Muscle of arm (tissue), 14 donors: ENCODE data around the gene CYCS. TPM values are rescaled to one million over a fixed set of nuclear protein-coding genes. Genes with fewer than 3 reads are reported as not detected.
A peak's percentile ranks its signal among the peaks of the same experiment; 100 is the strongest.

Source experiments
- DNase-seq: peaks from one replicate; pipeline ENCODE4 v3.0.0-alpha.2; 2013
- long read RNA-seq, 11 donors: transcript quantifications; one replicate each; lab custom pipeline, GENCODE V29; 2026
- polyA plus RNA-seq, 12 donors: library from polyadenylated mRNA; unstranded; fragments of 120-200 nt; gene quantifications; one replicate each; pipeline ENCODE4 v1.2.1, GENCODE V29; 2013; ENCODE audit not compliant: insufficient read length in 12 of 12

The CYCS gene
- 100 to 1,000 TPM in 10 of 12 donors, 10 to 100 TPM in 1, not detected in 1; 75.3 to 175 (median 147) TPM for polyA plus RNA-seq
- long read RNA-seq, donor 1, full-length matches to known transcripts = 85 of 92 reads
- long read RNA-seq, donor 1, partial matches to known transcripts = 7 of 92 reads
- long read RNA-seq, donor 1, other reads (novel, unspliced or antisense) = 0 of 92 reads
- long read RNA-seq, donor 2, full-length matches to known transcripts = 127 of 137 reads
- long read RNA-seq, donor 2, partial matches to known transcripts = 10 of 137 reads
- long read RNA-seq, donor 2, other reads (novel, unspliced or antisense) = 0 of 137 reads
- long read RNA-seq, donor 3, full-length matches to known transcripts = 57 of 64 reads
- long read RNA-seq, donor 3, partial matches to known transcripts = 7 of 64 reads
- long read RNA-seq, donor 3, other reads (novel, unspliced or antisense) = 0 of 64 reads
- long read RNA-seq, donor 4, full-length matches to known transcripts = 36 of 36 reads
- long read RNA-seq, donor 4, partial matches to known transcripts = 0 of 36 reads
- long read RNA-seq, donor 4, other reads (novel, unspliced or antisense) = 0 of 36 reads
- long read RNA-seq, donor 5, full-length matches to known transcripts = 112 of 123 reads
- long read RNA-seq, donor 5, partial matches to known transcripts = 11 of 123 reads
- long read RNA-seq, donor 5, other reads (novel, unspliced or antisense) = 0 of 123 reads
- long read RNA-seq, donor 6, full-length matches to known transcripts = 65 of 65 reads
- long read RNA-seq, donor 6, partial matches to known transcripts = 0 of 65 reads
- long read RNA-seq, donor 6, other reads (novel, unspliced or antisense) = 0 of 65 reads
- long read RNA-seq, donor 7, full-length matches to known transcripts = 37 of 37 reads
- long read RNA-seq, donor 7, partial matches to known transcripts = 0 of 37 reads
- long read RNA-seq, donor 7, other reads (novel, unspliced or antisense) = 0 of 37 reads
- long read RNA-seq, donor 8, full-length matches to known transcripts = 120 of 128 reads
- long read RNA-seq, donor 8, partial matches to known transcripts = 8 of 128 reads
- long read RNA-seq, donor 8, other reads (novel, unspliced or antisense) = 0 of 128 reads
- long read RNA-seq, donor 9, full-length matches to known transcripts = 60 of 60 reads
- long read RNA-seq, donor 9, partial matches to known transcripts = 0 of 60 reads
- long read RNA-seq, donor 9, other reads (novel, unspliced or antisense) = 0 of 60 reads
- long read RNA-seq, donor 10, full-length matches to known transcripts = 104 of 110 reads
- long read RNA-seq, donor 10, partial matches to known transcripts = 6 of 110 reads
- long read RNA-seq, donor 10, other reads (novel, unspliced or antisense) = 0 of 110 reads
- long read RNA-seq, donor 11, full-length matches to known transcripts = 102 of 121 reads
- long read RNA-seq, donor 11, partial matches to known transcripts = 19 of 121 reads
- long read RNA-seq, donor 11, other reads (novel, unspliced or antisense) = 0 of 121 reads

DNA sequence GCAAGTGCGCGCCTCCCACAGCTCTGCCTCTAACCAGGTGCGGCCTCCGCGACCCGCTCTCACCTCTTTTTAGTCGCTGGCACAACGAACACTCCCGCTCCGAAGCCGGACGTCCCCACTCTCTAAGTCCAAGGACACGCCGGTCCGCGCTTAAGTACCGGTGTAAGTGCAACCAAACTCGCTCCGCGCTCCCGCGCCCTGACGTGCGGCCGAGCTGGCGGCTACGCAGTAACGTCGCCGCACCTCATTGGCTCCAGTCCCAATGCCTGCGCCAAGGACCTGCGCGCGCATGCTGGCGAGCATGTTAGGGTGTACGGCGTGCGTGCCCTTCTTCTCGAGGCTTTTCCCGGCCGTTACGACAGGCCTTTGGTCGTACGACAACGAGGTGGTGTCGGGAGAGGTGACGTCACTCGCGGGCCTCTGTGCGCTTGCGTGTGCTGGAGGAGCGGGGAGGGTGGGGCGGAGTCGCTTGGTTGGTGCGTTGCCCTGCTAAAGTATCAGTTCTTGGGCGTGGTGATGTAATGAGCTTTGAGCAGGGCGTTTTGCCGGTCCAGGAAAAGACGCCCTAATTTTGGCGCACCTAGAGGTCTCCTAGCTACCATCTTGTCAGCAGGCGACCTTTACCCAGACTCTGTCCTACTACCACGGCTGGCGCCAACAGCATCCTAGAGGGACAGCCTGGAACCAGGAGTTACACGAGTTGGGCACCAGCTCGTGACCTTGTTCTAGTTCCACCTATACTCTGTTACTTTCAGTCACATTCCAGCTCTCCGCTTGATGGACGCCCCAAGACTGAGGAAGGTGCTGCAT is at the start of gene CYCS:
Gene CYCS, minus strand, starts transcription at position 124 of the 810 bp plus-strand sequence. CDS start 1,141 bp downstream, outside the sequence.
- DNase-seq = peak; percentile 100

DNA sequence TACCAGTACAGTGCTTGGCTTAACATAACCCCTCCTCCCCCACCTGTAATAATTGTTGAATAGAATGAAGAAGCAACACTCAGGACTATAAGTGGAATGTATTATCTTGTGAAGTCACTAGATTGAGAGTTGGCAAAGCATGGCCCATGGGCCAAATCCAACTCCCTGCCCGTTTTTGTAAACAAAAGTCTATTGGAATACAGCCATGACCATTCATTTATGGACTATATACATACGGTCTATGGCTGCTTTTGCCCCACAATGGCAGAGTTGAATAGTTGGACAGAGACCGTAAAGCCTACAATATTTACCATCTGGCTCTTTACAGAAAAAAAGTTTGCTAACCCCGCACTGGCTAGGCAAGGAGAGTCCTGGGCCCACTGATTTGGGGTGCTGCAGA is 48.1 kb upstream of the CYCS start:
- no peak for DNase-seq

DNA sequence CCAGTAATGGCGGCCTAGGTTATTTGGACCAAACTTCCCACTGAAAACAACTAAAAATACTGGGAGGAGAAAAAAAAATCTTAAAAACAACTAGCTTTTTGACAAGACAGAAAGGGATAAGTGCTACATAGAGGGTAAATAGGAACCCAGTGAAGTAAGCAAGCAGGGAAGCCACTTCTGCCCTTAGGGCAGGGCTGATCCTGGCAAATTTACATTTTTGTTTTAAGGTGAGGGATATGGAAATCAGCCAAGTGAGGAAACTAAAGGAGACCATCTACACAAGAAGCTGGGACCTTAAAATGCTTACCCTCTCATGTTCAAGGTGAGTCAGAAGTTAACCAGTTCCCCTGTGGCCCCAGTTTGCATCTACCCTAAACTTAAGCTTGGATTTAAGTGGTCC is 46.5 kb upstream of the CYCS start:
- no peak for DNase-seq

DNA sequence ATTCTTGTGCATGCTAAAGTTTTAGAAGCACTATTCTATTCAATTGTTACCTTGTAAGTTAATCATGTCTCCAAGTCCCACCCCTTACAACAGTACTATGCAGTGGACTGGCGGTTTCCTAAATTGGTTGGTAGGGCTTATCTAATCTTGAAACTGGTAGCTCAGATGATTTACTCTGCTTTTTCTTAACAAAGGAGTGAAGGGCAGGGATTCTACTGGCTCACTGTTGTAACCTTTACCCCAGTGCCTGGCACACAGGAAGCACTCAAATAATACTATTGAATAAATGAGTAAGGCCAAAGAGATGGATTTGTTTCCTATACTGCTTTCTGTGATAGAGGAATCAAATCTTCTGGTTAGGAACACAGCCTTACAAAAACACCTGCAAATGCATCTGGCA is 46.0 kb upstream of the CYCS start:
- DNase-seq = no peak

DNA sequence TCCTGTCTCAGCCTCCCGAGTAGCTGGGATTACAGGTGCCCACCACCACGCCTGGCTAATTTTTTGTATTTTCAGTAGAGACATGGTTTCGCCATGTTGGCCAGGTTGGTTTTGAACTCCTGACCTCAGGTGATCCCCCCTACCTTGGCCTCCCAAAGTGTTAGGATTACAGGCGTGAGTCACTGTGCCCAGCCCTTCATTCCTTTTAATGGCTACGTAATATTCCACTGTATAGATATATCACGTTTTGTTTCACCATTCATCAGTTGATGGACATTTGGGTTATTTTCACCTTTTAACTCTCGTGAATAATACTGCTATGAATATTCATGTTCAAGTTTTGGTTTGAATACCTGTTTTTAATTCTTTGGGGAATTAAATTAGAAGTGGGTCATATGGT is 44.6 kb upstream of the CYCS start:
- no peak for DNase-seq

DNA sequence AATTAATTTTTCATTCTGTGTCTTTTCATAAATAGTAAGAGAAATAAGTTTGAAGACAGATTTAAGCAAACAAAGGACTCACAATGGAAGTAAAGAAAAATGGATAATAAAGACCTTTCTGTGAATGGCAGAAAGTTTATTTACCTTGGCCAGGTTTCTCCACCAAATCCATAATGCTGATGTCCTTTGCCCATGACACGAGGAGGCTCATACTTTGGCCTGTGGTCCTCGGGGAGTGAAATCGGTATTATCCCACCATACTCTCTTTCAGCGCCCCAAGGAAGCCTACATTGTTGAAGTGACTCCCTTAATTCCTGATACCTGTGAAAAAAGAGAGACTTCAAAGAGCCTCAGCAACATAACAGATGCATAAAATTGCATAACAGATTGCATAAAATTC is 43.1 kb upstream of the CYCS start:
- no peak for DNase-seq

DNA sequence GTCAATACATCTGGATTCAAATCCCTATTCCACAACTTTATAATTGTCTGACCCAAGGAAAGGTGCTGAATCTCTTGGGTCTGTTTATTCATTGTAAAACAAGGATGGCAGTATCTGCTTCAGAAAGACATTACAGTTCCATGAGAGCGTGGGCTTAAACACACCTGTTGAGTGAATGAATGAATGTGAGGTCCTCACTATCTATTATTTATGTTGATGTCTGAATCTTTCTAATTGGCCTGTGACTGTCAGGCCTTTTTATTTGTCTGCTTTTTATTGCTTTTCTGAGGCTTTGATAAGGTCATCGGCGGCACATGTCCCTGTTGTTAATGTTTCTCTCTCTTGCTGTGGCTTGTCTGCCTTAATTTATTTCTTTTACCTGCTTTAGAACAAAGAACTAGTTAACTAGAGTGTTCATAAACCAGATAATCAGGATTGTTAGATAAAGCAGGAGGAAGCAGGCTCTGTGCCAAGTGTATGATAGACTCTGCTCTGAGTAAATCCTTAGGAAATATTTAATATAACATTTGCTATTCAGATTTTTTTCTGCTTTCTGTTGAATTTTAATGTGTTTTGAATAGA is 42.3 kb upstream of the CYCS start:
- DNase-seq = no peak

DNA sequence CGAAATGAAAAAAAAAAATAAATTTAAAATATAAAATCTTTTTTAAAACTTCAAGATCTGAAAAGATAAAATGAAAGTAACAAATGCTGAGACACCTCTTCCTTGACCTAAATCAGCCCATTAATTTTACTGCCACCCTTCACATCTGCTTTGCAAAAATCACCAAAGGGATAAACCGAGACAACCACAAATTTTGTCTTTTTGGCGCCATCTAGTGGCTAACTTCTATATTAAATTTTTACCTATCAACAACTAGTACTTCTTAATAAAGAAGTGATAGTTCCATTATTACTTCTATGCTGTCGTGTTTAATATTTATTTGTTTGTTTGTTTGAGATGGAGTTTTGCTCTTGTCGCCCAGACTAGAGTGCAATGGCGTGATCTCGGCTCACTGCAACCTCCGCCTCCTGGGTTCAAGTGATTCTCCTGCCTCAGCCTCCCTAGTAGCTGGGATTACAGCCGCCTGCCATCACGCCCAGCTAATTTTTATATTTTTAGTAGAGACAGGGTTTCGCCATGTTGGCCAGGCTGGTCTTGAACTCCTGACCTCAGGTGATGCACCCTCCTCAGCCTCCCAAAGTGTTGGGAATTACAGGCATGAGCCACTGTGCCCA is 35.0 kb upstream of the CYCS start:
- DNase-seq = peak; percentile 45

DNA sequence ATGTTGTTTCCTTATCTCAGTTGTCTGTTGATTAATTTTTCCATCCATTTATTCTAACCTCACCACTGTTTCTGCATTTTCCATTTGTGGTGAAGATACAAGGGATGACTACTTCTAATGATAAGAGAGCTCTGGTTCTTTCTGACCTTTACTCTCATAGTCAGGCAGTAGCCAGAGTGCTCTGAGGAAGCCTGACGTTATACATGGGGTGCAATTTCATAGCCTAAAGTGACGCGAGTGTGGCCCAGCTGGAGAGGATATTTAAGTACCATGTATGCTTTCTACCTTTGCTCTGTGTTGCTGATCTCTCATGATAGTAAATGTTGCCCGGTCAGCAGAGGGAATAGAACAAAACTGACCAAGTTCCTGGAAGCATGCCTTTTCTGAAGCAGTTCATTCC is 33.9 kb upstream of the CYCS start:
- DNase-seq = no peak

DNA sequence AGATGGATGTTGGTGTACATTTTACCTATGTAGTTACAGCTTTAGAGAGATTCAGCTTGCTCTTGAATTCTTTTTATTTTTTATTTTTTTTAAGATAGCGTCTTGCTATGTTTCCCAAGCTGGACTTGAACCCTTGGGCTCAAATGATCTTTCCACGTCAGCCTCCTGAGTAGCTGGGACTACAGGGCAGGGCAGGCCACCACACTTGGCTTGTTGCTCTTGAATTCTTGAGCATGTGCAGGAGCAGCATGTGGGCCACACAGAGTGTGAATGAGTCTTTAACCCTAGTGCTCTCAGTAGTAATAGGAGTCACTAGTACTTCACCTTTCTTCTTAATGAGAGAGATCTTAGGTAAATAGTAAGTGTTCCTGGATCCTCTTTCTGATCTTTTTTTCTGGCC is 26.7 kb upstream of the CYCS start:
- DNase-seq = no peak

DNA sequence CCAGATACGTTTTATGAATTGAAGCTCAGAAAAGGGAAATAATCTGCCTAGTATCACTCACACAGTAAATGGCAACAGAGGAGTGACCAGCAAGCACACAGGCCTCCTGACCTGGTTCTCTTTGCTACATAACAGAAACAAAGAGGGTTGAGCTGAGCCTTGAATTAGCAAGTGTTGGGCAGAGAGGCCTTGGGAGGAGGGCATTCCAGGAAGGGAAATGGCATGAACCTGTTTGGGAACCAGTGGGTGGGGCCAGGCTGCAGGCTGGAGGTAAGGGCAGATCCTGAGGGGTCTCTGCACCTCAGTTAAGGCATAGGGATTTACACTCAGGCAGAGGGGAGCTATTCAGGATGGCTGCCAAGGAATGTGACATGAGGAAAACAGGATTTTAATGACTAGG is 24.8 kb upstream of the CYCS start:
- DNase-seq = no peak

DNA sequence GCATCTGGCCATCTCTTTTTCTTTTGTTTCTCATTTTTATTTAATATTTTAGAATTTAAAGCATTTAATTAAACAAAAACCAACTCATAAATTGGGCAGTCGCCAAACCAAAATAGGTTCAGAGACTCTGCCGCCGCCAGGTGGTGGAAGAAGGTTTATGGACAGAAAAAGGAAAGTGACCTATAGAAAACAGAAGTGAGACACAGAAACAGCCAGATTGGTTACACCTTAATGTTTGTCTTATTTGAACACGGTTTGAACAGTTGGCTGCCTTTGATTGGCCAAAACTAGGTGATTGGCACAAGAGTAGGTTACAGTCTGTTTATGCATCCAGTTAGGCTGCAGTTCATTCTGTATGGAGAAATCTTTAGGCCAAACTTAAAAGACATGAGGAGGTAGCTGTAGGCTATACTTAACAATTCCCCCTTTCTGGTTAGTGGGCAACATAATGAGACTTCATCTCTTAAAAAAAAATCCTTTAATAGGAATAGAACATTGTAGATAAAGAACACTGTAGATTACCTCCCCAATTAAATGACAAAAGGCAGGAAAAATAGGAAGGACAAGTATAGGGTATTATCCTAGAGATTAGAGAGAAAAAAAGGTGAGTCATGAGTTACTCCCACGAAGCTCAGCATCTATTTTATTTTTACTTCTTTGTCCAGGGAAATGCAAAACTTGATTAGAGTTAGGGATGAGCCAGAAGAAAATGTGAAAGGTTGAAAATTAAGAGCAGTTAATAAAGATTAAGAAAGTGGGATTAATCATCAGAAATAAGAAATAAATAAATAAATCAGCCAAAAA is 23.9 kb upstream of the CYCS start:
- DNase-seq = no peak

DNA sequence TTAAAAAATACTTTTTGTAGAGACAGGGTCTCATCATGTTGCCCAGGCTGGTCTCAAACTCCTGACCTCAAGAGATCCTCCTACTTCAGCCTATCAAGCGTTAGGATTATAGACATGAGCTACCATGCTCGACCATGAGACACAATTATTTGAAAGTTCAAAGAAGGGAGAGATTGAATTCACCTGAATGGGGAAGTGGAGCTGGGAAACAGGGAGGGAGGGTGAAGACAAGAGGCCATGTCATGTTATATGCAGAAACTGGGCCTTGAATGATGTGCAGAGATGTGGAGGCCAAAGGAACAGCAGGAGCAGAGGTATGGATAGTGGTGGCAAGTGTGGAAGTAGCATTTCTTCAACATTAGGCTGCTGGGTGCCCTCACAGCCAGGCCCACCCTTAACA is 18.7 kb upstream of the CYCS start:
- no peak for DNase-seq

DNA sequence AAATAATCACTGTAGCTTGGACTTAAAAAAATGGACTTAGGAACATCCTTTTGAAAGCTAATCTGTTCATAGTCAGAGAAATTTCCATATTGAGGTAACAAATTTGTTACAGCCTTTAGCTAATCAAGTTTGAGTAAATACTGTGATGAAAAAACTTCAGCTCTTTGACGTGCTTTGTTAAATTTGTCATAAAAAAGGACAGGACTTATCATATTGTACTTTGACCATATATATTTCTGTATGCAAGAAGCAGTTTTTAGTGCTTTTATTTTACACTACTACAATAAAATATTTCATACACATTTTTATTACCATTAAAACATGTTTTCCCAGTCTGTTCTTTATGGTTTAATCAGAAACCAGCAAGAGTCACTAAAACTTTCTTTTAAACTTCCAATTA is 14.5 kb upstream of the CYCS start:
- DNase-seq = no peak

DNA sequence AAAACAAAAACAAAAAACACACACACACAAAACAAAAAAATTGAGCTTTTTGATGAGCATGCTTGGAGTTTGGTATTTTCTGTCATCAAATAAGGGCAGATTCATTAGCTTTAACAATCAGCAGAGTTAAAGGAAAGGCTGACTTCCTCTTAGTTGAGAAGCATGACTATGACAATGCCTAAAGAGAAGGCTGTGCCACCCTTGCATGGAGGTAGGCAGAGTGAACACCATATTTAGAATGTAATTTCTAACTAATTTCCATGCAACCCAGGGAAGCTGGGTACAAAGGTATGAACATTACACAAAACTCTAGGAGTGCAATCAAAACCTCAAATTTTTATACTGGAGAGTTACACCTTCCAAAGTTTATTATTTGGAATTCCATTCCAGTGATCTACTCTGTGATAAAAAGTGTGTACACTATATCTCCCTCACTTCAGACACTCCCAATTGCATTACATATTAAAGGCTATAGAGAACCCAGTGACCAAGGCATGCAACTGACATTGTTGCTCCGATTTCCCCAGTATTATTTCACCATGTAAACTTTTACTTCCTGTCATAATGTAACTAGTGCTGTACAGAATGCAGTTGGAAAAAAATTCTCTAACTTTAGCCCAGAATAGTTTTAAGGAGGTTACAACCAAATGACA is 9.4 kb upstream of the CYCS start:
- DNase-seq = no peak

DNA sequence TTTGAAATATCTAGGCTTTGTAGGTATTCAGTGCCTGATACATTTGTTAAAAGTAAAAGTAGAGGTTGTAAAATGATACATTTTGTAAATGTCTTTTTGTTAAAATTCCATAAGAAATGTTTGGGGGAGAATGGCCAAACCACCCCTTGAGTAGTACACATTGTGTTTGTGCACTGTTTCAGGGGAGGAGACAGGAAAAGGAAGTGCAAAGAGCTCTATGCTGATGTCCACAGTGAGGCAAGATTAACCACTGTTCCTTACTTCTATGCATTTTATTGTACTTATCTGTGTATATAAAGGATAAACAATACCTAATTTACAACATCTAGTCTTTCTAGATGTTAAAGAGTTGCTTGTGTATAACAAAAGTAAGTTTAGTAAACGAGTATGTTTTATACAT is 7.4 kb upstream of the CYCS start:
- no peak for DNase-seq

DNA sequence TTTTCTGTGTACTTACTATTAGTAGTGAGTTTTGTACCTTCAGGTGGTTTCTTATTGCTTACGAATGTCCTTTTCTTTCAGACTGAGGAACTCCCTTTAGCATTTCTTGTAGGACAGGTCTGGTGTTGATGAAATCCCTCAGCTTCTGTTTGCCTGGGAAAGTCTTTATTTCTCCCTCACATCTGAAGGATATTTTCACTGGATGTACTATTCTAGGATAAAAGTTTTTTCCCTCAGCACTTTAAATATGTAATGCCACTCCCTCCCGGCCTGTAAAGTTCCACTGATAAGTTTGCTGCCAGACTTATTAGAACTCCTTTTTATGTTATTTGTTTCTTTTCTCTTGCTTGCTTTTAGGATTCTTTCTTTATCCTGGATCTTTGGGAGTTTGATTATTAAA is 1.7 kb upstream of the CYCS start:
- no peak for DNase-seq

DNA sequence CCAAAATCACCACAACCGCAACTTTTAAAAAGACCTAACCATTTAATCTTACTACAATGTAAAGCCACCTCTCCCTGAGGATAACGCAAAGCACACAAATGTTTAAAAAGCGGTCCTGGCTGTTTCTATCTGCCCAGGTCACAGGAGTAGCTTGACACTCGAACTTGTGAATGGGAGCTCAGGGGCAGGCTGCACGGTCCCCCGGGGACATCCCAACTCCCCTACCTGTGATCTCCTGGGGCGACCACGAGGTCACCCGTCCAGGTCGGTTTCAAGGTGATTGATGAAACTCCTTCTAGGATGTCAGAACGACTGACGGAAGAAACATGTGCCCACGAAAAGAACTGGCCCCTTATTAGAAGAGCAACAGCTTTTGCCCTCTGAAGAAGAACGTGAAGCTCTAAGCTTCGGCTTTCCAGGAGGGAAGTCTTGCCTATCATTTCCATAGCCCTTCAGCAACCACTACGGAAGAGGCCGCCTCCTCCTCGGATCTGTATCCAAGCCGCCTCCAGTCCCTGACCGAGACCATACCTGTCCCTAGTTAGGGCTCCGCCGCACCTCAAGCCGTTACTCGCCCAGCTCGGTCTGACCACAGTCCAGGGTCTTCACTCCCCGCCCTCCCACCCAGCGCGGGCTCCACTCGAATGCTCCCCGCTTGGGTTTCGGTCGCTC is 459 bp downstream of the CYCS start:
- DNase-seq = peak; percentile 48
